HG02571 (cell line): ENCODE data around the gene RMI2.

ENCODE experiments used
- ATAC-seq: cut with Tn5 transposase; IDR thresholded peaks from one replicate; pipeline ENCODE4 v1.9.1; 2021; ENCODE audit warnings: mild to moderate bottlenecking, moderate library complexity; ENCODE audit not compliant: unreplicated experiment

Gene RMI2

GRCh38 chr16:11379420-11379819, 34.2 kb downstream of the RMI2 start:
- peak; percentile 66 for ATAC-seq

- no peak for ATAC-seq
Observed at GRCh38 chr16:11380836-11381235, 35.6 kb downstream of the RMI2 start.

GRCh38 chr16:11383481-11384183, 38.4 kb downstream of the RMI2 start:
- no peak for ATAC-seq

- ATAC-seq: no peak
Observed at GRCh38 chr16:11384184-11384955, 39.1 kb downstream of the RMI2 start.

GRCh38 chr16:11384956-11385586, 39.8 kb downstream of the RMI2 start:
- ATAC-seq: no peak

- no peak for ATAC-seq
Observed at GRCh38 chr16:11386054-11386680, 40.9 kb downstream of the RMI2 start.

GRCh38 chr16:11386791-11387546, 41.7 kb downstream of the RMI2 start:
- ATAC-seq: no peak

GRCh38 chr16:11389083-11389482, 43.8 kb downstream of the RMI2 start:
- ATAC-seq: no peak

GRCh38 chr16:11389631-11390565, 44.6 kb downstream of the RMI2 start:
- no peak for ATAC-seq

GRCh38 chr16:11390573-11391495, 45.6 kb downstream of the RMI2 start:
- no peak for ATAC-seq

GRCh38 chr16:11391576-11391975, 46.3 kb downstream of the RMI2 start:
- no peak for ATAC-seq

GRCh38 chr16:11392041-11392581, 46.9 kb downstream of the RMI2 start:
- no peak for ATAC-seq

GRCh38 chr16:11393366-11393765, 48.1 kb downstream of the RMI2 start:
- ATAC-seq: no peak

GRCh38 chr16:11393861-11394592, 48.8 kb downstream of the RMI2 start:
- no peak for ATAC-seq

- no peak for ATAC-seq
Observed at GRCh38 chr16:11394593-11394960, 49.3 kb downstream of the RMI2 start.

GRCh38 chr16:11395008-11395948, 50.0 kb downstream of the RMI2 start:
- no peak for ATAC-seq

GRCh38 chr16:11395949-11396240, 50.6 kb downstream of the RMI2 start:
- ATAC-seq: no peak
